Activated CD4-positive, CD25-positive, alpha-beta regulatory T cell treated with anti-CD3 and anti-CD28 coated beads, Interleukin-2, amount 50 U/mL, for 24 hours (primary cell): ENCODE data around the gene TCF12.
"Not testable (repeated sequence)": the region's sequence is repeated elsewhere in the genome, so short reads cannot be mapped to it uniquely, and the experiment has no call there.

Experiments
- ATAC-seq, 2 donors: fragments of 150-1000 bp; cut with Tn5 transposase; one replicate each; pipeline ENCODE4 v1.10.0; 2021; ENCODE audit warnings: mild to moderate bottlenecking in 1 of 2, moderate library complexity in 1 of 2

TCF12 gene

GRCh38 chr15:56980473-56980872 lies 62.0 kb downstream of the TCF12 start:
- no peak for ATAC-seq

- no peak for ATAC-seq
These were observed 62.7 kb downstream of the TCF12 start for GRCh38 chr15:56981160-56981559.

- no peak for ATAC-seq
These were observed 64.5 kb downstream of the TCF12 start for GRCh38 chr15:56982987-56983386.

- peak; percentile 30 to 50 for ATAC-seq
These were observed 66.4 kb downstream of the TCF12 start for GRCh38 chr15:56984681-56985481.

- peak; percentile 33 to 46 for ATAC-seq
These were observed 67.4 kb downstream of the TCF12 start for GRCh38 chr15:56985856-56986255.

GRCh38 chr15:56987286-56987685 lies 68.8 kb downstream of the TCF12 start:
- no peak for ATAC-seq

GRCh38 chr15:56988219-56988618 lies 69.8 kb downstream of the TCF12 start:
- ATAC-seq = peak; percentile 39 to 48

GRCh38 chr15:56989411-56989924 lies 71.0 kb downstream of the TCF12 start:
- ATAC-seq = no peak

- ATAC-seq = no peak
These were observed 72.6 kb downstream of the TCF12 start for GRCh38 chr15:56991017-56991416.

- ATAC-seq = no peak
These were observed 74.3 kb downstream of the TCF12 start for GRCh38 chr15:56992725-56993124.

- no peak for ATAC-seq
These were observed 75.8 kb downstream of the TCF12 start for GRCh38 chr15:56994280-56994679.

GRCh38 chr15:56996093-56996492 lies 77.6 kb downstream of the TCF12 start:
- no peak for ATAC-seq

- ATAC-seq = no peak
These were observed 78.5 kb downstream of the TCF12 start for GRCh38 chr15:56996746-56997470.

GRCh38 chr15:57003418-57003817 lies 85.0 kb downstream of the TCF12 start:
- ATAC-seq = no peak

GRCh38 chr15:57005244-57005643 lies 86.8 kb downstream of the TCF12 start:
- ATAC-seq = no peak

GRCh38 chr15:57007797-57008196 lies 89.4 kb downstream of the TCF12 start:
- not testable (repeated sequence) for ATAC-seq

GRCh38 chr15:57010724-57011123 lies 92.3 kb downstream of the TCF12 start:
- no peak for ATAC-seq

- no peak for ATAC-seq
These were observed 94.1 kb downstream of the TCF12 start for GRCh38 chr15:57012556-57012955.

GRCh38 chr15:57014896-57015295 lies 96.5 kb downstream of the TCF12 start:
- not testable (repeated sequence) for ATAC-seq

GRCh38 chr15:57015360-57015759 lies 96.9 kb downstream of the TCF12 start:
- no peak for ATAC-seq

GRCh38 chr15:57015897-57016296 lies 97.5 kb downstream of the TCF12 start:
- no peak for ATAC-seq

GRCh38 chr15:57017024-57017423 lies 98.6 kb downstream of the TCF12 start:
- no peak for ATAC-seq

GRCh38 chr15:57018151-57018550 lies 99.7 kb downstream of the TCF12 start:
- ATAC-seq = no peak
